ENCODE measurements around the gene HLA-DOB.

DNA sequence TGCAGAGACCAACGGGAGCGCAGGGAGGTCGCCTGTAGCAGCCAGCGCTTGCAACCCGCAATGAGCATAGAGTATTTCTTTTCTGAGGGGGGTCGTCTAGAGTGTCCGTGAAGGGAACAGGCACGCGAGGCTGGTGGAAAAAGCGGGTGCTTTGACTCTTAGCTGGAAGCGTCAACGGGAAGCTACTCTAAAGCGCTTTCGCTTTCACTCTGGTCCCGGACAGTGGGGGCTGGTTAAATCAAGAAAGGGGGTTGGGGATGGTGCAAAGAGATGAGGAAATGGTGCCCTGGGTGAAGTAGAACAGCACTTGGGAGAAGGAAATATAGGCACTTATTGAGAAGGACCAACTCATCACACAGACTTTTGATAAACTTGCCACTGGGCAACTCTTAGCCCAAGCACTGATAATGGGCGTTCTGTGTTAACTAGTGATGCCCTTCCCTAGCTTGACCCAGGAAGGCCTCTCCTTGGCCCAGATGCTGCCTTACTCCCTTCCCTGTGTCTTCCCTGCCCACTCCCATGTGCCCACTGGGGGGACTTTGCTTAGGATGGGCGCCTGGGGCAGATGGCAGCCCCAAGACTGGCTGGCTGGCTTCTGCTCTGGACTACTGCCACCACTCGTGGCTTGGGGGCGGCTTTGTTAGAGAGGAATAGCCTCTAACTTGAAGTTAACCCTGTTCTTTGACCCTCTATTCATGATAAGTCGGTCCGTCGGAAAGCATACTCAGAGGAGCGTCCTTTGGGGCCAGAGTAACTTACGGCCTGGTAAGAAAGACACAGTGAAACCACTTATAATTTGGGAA is 37.8 kb upstream of the HLA-DOB start:
- no peak for TF ChIP-seq CTCF (IDR thresholded peaks at IDR 0.05)
- no peak for TF ChIP-seq POLR2A (IDR thresholded peaks at IDR 0.05)
- TF ChIP-seq POLR2AphosphoS5 (IDR thresholded peaks at IDR 0.05): no peak
- TF ChIP-seq EP300 (IDR thresholded peaks at IDR 0.05): no peak

Data from upper lobe of left lung (tissue), 4 donors.